ENCODE data around the gene LRP4. TPM values are rescaled to one million over a fixed set of nuclear protein-coding genes. Genes with fewer than 3 reads are reported as not detected.

The LRP4 gene
- total and polyA plus RNA-seq, 2 of the 8 experiments (the other 6 are each of a cell fraction or from before 2014, with no cell fraction given): 5.4 to 22.1 TPM

GRCh38 chr11:46936138-46937110 is 18.1 kb upstream of the LRP4 start, which contains the start of gene CSTPP1 (continued):
- no peak for TF ChIP-seq BCL11A (IDR thresholded peaks at IDR 0.05; ENCODE audit: low read depth in 2 of 2, low read length in 2 of 2)
- TF ChIP-seq KDM5A (IDR thresholded peaks at IDR 0.05; ENCODE audit: low read length): peak; percentile 64; the same call in 1 of the 2 replicates
- 0 out of 2 replicates have a peak, but pooled peaks have one; percentile 34 for TF ChIP-seq E2F6 (IDR thresholded peaks at IDR 0.05)
- TF ChIP-seq RNF2 (IDR thresholded peaks at IDR 0.05; ENCODE audit: borderline replicate concordance, low read depth, low read length, missing control alignments, poor library complexity, severe bottlenecking): no peak
- TF ChIP-seq, protein P1, sequence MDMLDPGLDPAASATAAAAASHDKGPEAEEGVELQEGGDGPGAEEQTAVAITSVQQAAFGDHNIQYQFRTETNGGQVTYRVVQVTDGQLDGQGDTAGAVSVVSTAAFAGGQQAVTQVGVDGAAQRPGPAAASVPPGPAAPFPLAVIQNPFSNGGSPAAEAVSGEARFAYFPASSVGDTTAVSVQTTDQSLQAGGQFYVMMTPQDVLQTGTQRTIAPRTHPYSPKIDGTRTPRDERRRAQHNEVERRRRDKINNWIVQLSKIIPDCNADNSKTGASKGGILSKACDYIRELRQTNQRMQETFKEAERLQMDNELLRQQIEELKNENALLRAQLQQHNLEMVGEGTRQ (IDR thresholded peaks at IDR 0.05; ENCODE audit: low read length): no peak
- no peak for TF ChIP-seq GTF2F1 (IDR thresholded peaks at IDR 0.05; ENCODE audit: borderline replicate concordance, low read depth, low read length)
